Islet precursor cell (in vitro differentiated cells): ENCODE measurements around the gene GLI2.

Source experiments
- DNase-seq: peaks from one replicate; pipeline ENCODE4 v3.0.0-alpha.2; 2018

GLI2 gene

DNA sequence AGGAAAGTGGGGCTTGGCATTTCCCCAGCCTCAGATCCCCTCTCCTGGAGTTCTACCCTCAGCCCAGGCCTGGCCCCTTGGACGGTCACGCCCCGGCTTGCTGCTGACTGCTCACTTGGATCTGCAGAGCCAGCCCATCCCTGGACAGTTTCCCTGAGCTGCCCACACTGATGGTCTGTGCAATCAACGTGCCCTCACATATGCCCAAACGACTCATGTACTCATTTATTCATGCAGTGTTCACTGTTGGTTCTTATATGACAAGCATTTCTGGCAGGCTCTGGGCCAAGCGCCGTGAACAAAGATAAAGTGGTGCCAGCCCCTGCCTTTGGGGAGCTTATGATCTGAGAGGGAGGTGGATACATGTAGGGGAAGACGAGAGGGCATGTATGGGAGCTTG is 20.3 kb upstream of the GLI2 start:
- peak; percentile 32 for DNase-seq

DNA sequence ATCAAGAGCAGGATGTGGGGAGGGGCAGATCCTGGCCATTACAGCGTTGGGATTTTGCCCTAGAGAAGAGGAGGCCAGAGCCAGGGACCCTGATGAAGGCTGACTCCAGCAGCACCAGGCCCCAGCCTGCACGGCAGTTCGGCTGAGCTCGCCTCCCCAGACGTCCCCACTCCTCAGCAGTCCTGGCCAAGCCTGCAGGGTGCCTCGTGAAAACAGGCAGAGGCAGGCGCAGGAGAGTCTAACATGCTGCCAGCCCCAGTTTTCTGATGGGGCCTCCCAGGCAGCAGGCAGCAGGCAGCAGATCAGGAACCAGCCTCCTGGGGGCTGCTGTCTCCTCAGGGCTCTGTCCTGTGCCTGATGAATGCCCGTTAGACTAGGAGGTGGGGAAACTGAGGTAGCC is 19.7 kb upstream of the GLI2 start:
- DNase-seq = peak; percentile 54

DNA sequence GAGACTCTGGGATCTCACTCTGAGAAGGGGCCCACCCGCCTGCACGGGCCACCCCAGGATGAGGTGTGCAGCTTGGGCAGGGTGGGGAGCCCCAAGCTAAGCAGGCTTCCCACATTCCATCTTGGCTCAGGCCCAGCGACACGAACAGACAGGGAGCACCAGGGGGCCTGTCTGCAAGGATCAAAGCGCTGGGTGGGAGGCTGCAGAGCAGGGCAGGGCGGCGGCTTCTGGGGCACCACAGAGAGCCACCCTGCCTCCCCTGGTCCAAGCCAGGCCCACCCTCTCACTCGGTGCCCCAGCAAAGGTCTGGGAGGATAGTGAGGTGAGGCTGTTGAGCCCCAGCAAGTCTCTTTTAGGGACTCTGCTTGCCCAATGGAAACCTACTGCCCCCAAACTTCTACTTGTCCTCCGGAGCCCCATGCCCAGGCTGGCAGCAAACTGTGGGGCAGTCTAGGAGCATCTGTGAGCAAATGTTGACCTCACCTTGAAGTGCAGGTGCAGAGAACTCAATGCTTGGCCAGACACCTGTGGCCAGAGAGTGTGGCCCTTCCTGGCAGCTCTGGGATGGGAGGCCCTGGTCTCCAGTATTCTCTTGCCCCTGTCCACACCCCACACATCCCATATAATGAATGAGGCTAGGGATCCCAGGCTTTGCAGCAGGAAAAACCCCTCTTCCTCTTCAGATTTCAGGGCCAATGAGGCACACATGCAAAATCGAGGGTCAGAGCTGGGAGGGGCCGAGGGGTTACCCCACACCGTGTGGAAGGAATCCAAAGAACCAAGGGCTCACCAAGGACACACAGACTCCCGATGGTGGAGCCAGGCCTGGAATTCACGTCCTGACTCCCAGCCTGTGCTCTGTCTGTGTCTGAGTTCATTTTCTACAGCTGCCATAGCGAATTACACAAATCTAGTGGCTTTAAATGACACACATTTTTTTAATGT is 18.8 kb upstream of the GLI2 start:
- DNase-seq = peak; percentile 44

DNA sequence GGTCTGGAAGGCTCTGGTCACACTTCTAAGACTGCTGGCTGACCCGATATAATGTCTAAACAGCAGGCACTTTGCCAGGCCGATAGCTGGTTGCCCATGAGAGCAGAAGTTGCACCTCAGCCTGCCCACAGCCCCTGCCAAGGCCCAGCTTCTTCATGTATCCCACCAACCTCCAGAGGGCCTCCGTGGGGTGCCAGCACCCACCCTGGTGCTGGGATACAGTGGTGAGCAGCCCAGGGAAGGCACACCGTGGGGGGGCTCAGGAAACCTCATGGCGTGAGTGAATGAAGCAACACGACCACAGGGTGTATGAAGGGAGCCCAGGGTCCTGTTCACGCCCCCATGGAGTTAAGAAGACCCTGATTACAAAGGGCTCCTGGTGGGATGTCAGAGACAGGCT is 16.2 kb upstream of the GLI2 start:
- peak; percentile 28 for DNase-seq

DNA sequence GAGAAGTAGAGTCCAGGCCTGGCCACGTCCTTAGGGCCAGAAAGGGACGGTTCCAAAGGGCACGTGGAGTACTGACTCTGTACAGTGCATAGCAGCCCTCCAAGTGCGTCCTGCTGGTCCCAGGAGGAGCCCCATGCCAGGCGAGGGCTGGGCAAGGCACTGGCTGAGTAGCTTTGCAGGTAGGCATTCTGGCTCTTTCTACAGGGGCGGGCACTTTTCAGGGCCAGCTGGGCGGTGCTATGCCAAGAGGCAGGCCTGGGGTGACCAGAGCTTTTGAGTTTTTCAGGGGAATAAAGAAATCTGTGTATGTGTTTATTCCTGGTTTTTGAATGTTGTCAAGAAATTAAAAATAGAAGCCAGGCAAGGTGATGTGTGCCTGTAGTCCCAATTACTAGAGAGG is 15.4 kb upstream of the GLI2 start:
- DNase-seq = peak; percentile 40

DNA sequence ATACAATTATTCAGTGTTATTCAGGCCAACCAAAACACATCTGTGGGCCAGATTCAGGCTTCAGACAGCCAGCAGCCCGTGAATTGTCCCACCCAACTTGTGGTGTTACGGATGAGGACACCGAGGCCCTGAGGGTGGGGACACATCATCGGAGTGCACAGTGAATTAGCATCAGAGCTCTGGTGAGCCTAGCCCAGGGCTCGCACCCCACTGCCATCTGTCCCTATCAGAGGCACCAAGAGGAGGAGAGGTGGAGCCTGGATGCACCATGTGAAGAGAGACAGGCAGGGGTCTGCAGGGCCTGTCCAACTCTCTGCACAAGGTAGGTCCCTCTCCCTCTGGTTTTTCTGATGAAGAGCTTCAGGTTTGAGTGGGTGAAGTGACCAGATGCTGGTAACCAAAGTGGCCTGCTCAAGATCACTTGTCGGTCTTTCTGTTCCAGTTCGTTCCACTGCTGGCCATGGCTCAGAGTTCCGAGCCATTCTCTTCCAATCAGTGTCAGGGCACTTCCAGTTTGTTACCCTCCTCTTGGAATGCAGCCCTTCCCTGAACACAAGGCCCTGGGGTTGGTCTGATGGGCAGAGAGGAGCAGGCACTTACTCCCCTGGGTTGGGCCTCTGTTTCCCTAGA is 14.8 kb upstream of the GLI2 start:
- DNase-seq = peak; percentile 54

DNA sequence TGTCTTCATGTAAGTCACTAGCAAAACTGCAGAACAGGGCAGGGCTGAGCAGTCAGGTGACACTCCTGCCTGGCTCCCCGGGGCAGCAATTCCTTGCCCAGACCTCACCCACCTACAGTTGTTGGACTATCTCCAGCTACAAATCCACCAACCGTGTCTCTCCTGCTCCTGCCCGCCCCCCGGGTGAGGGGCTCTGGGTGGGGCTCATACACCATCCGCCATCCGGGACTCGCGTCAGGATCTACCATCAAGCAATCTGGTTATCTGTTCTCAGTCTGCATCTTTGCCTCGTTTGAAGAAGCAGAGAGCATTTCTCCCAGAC is 13.5 kb upstream of the GLI2 start:
- DNase-seq = peak; percentile 42

DNA sequence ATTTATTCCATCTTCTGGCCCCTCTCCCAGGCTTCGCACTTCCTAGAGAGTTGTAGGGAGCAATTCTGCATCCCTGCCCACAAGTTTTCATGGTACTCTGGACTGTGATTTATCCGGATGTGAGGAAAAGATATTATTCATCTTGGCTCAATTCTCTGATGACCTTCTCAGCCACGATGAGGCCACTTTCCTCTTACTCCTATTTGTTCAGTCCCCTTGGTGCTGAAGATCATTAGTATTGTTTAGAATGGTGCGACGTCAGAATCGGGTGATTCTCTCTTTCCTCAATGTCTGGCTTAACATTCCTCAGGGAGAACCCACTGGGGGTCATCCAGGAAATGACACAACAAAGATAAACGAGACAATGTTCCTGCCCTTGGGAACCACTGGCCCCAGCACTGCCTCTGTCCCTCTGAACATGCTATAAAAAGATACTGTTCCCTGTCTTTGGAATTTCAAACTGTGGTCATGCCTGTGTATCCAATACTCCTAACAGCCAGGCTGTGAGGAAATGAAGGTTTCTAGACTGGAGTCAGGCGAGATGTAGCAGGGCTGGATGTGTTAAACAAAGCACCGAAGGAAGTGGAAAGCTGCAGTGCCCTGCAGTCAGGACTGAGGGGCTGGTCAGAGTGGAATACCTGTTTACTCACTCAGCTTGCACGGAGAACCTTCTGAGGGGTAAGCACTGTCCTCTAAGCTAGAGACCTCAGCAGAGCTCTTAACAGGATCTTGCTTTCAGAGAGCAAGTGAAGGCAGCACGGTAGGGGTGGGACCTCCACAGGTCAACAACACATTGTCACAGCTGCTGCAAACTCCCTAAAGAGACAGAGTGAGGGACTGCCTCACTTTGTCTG is 12.9 kb upstream of the GLI2 start:
- peak; percentile 81 for DNase-seq

DNA sequence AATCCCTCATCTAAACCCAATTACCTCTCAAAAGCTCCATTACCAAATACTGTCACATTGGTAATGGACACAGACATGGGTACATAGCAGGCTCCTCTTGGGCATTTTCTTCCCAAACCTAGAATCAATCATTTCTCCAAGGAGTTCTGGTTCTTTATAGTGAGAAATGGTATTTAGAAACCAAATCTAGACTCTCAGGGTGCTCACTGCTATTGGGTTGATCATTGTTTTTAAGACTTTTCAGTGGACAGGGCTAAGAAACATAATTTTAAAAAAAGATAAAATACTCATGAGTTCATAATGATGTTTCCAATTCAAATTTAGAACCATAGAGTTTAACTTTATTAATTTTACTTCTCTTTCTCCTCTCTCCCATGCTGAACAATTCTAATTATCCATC is 9.4 kb upstream of the GLI2 start:
- no peak for DNase-seq

DNA sequence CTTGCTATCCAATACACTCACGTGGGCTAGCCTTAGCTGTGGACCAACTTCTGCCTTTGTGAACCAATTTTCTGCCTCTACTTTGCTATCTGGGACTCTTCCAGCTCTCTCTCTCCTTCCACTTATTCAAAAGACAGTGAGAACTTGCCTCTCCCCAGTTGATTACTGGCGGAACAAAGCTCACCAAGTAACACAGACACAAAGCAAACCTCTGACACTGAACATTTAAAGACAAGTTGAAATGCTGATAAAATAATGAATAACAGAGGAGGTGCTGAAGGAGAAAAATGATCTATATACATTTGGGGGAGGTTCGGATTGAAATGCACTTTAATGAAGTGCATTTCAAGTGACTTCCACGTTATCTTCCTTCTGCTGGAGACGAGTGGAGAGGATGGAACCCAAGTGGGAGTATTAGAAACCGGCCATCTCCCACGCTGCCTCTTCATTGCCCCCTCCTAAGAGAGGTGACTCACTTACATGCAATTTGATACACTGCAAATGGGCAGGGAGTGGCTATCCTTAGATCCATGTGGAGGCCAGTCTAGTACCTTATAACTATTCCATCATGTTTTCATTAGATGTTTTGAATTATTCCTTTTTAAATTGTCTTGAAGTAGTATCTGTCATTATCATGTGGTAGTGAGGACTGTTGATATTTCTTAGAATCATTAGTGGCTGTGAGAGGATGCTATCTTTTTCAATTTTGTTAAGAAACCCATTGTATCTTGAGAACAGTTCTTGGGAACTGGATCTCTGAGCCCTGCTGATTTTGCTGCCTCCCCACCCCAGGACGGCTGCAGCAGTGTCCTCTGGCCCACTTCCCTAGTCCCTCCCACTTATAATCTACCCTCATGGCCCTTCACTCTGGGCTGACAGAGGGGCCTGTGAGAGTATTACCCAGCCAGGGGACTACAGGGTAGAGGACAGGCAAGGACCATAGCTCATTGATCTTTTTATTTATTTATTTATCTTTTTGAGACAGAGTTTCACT is 6.0 kb upstream of the GLI2 start:
- DNase-seq = no peak

DNA sequence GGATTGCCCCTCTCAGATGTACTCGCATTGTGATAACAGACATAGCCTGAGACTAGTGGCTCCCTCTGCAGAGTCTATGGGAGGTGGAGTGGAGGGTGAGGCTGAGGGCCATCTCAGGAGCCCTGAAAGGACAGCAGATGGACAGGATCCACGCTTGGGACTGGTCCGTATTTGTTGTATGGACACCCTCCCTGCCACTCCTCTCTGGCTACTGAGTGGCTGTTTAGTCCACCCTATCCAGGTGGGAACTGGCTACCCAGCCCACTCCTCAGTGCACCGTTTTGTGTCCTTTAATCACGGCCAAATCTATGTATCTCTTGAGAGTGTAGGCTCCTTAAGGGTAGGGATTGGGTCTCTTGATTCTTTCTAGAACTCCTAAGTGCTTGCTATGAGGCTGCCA is 4.5 kb upstream of the GLI2 start:
- DNase-seq = no peak

DNA sequence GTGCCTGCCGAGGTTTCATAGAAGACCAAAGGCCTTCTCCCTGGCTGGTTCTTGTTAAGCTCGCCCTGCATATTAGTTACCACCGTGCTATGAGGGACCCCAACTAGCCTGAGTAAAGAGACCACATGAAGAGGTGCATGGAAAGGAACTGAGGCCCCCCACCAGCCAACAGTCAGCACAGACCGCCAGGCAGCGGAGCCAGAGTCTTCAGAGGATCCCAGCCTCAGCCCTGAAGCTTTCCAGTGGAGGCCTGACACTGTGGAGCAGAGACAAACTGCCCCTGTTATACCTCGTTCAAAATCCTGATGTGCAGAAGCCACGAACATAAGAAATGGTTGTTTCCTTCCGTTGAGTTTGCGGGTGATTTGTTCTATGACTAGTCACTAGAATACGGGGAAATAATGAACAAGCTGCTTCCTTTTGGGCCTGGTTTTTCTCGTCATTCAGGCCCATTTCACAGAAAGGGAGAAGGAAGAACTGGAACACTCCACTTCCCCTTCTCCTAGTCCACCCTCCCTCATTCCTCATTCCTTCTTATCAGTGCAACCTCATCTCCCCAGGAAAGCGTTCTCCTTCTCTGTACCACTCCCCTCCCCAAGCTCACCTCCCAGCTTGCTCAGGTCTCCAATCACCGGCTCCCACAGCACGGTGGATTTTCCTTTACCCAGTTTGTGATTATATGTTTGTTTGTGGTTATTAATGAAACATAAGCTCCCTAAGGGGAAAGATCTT is 3.0 kb upstream of the GLI2 start:
- no peak for DNase-seq

DNA sequence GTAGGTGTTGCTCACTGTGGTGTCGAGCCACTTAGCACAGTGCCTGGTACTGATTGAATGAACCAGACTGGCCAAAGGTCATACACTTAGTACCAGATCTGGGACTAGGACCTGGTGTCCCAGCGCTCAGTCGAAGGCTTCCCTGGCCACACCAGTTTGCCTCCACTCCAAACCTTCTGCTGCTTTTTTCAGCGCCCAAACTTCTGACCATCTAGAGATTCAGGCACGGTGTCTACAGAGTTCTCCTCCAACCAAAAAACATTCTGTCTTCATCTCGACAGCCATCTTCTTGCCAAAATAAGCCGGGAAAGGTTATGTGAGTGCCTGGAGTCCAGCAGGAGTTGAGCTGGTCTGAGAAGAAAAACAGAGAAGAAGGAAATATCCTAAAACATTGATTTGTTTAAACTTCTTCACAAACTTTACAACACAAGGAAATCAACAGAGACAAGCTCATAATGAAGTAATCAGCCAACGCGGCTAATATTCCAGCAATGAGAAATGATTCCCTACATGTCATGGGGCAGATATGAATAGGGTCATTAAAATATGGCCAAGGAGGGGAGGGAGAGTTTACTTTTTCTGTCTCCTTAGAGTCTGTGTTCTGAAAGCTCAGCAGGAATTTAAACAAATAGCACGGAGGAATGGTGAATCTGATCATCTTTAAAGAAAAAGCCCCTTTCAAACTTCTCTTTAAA is 2.3 kb upstream of the GLI2 start:
- DNase-seq = no peak

DNA sequence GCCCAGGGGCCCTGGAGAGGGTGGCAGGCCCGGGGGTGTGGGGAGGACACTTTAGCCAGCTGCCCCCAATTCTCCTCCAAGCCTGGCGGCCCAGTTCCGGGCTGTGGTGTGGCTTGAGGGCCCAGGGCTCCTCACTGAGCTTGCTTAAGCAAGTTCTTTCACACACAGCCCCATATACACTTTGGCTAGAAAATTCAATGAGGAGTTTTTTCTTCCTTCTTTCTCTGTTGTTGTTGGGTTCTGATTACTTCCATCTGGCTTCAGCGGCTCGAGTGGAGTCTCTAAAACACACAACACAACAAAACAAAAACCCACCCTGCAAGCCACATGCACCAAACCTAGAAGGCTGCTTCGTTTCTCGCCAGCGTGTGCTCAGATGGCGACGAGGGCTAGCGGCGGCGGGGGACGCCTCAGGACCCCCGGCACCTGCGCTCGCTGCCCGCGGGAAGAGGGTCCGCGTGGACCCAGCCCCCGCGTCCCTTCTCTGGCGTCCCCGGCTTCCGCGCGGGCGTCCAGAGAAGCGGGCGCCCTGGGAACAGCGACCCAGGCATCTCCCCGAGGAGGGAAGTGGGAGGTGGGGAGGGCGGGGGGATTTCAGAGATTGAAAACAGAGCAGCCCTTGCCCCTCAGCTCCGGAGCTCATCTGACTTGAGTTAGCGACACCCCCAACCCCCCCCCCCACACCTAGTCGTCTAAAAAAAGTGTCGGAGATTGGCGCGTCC is 577 bp upstream of the GLI2 start:
- no peak for DNase-seq

DNA sequence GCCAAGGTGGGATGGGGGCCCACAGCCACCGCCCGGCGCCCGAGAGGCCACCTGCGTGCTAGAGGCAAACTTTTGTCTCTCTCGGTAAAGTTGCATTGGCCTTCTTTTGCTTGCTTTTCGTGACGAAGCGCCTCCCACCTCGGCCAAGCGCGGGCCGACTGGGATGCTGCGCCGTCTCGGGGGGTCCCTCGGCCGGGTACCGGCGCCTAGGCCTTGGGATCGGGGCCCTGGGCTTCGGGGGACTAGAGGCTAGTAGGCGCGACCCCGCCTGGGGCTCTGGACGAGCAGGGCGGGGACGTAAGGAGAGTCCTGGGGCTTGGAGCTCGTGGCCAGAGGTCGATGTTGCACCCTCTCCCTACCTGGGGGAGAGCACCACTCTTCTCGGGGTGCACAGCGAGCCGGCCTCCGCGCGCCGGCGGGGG is 545 bp downstream of the GLI2 start:
- DNase-seq = no peak

DNA sequence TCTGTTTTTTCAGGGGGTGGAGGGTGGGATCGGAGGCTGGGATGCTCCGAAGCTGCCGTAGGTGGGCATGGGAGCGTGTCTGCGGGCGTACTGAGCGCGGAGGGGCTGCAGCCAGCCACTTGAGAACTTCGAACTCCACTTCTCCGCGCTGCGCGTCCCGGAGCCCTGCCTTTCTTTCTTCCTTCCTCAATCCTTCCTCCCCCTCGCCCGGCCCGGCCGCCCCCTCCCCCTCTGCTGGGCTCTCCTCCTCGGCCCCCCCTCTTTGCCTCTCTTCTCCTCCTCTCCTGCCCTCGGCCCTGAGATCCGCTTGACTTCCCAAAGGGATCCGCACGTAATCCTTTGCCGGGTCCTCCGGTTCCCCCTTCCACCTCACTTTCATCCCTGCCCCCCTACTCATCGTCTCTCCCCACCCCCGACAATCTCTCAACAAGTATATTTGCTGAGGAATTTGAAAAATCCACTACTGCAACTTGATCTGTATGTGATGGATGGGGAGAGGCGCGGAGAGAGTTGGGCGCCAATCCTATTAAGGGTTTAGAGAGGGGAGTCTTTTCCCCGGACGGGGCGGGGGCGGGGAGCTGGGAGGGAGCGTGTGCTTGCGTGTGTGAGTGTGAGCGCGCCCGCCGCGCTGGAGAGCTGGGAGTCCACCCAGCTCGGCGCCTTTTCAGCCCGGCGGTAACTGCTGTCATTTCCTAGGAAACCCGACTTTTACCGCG is 1.1 kb downstream of the GLI2 start:
- peak; percentile 83 for DNase-seq

DNA sequence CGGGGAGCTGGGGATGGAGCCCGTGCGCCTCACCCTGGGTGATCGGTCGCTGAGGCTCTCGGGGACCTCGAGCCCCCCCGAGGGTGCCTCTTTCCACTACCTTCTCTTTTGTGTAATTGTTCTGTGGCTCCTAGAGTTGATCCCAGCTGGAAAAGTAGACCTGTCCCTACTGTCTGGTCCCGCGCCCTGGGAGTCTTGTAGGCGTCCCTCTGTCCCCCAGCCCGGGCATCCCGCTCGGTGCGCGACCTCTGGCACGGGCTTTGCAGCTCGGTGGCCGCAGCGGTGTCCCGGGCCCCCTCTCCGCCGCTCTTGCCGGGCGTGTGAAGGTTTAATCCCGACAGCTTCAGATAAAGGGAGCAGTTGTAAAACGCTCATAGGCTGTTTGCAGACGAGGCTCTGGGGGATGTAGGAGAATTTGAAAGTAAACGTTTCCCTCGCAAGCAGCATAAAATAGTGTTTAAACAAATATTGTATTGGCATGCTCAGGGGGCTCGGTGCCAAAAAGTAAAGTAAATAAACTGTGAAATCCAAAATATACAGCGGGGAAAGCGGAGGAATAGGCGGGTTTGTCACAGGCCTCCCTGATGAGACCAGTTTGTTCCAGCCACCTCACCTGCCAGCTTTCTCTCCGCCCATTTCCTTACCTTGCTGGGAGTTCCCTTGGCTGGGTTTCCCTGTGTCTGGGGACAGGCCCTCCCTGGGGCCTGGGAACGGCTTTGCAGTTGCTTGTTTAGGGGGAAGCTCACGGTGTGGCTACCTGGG is 1.9 kb downstream of the GLI2 start:
- peak; percentile 80 for DNase-seq

DNA sequence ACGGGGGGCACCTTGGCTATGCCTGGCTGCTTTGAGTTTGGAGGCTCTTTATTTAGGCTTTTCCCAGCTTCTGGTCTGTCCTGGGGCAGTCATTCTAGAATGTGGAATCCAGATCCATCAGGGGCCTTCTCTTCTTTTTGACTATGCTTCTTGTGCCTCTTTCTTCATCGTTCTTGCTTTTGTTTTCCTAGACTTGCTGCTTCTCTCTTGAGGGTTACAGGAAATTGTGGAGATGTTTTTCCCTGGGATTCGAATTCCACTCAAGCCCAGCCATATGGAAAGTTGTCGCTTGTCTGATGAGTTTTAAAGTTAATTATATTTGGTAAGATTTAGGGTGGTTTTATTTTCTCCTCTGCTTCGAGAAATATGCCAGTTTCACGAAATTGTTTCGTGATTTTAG is 2.4 kb downstream of the GLI2 start:
- DNase-seq = no peak
